K562 (cell line): ENCODE measurements around the gene SPATA13. TPM values are rescaled to one million over a fixed set of nuclear protein-coding genes. Genes with fewer than 3 reads are reported as not detected.

Source experiments
- ATAC-seq: fragments of 200-7000 bp; cut with Tn5 transposase; 3 replicates; pipeline ENCODE4 v1.9.1; 2020; ENCODE audit warnings: moderate library complexity
- BruUV-seq: library from RNA; stranded (reverse); fragments of 400-500 nt; replicated peaks from 2 replicates; lab custom pipeline; 2021; lab: Mats Ljungman, UMichigan
- CTCF ChIA-PET: fragments of 300-600 bp; formaldehyde crosslinking; extraction: SDS; loops from one replicate; lab custom pipeline; 2021; ENCODE audit warnings: low intra/inter-chr PET ratio; lab: Yijun Ruan, JAX
- POLR2A ChIA-PET: fragments of 300-600, 350-650 bp; sonication (Branson Sonifier 250); formaldehyde crosslinking; extraction: SDS; loops from one replicate; lab custom pipeline; 2021; ENCODE audit warnings: antibody characterized with exemption, inconsistent platforms; lab: Yijun Ruan, JAX
- DNase-seq, 4 experiments: peaks; one replicate each; pipeline versions ENCODE4 v3.0.0 to v3.0.0-alpha.2; 2011 to 2018; ENCODE audit warnings: low spot score in 3 of 4, mixed read lengths in 3 of 4; ENCODE audit errors: extremely low read depth in 1 of 4
- FAIRE-seq: peaks from 2 replicates; lab custom pipeline; 2011; peaks lifted over from hg19 to GRCh38; lab: Jason Lieb, UNC
- H2AFZ ChIP-seq: 2 replicates; pipeline ENCODE4 v1.6.0; 2011; ENCODE audit warnings: low read depth, low read length, control low read depth, inconsistent platforms
- H3K27ac ChIP-seq: fragments of 200-600 bp; 3 replicates; pipeline ENCODE4 v1.8.0; 2011; ENCODE audit warnings: low read depth, mild to moderate bottlenecking, control low read depth, inconsistent platforms, low read length, moderate library complexity, mixed read lengths; ENCODE audit errors: extremely low read depth
- H3K27me3 ChIP-seq, 2 experiments: fragments of 300-600 bp in 1 of 2; 2 replicates in 1 of 2; 3 replicates in 1 of 2; pipeline versions ENCODE4 v1.6.0 to v1.8.0; 2011; ENCODE audit warnings: inconsistent platforms in 2 of 2, low read length in 2 of 2, mild to moderate bottlenecking in 1 of 2, mixed read lengths in 1 of 2, moderate library complexity in 1 of 2; ENCODE audit not compliant: control insufficient read depth in 2 of 2, insufficient read depth in 2 of 2
- H3K36me3 ChIP-seq: fragments of 300-600 bp; 3 replicates; pipeline ENCODE4 v1.8.0; 2011; ENCODE audit warnings: mild to moderate bottlenecking, low read length, inconsistent platforms; ENCODE audit not compliant: control insufficient read depth, insufficient read depth
- H3K4me1 ChIP-seq, 2 experiments: fragments of 200-600 bp in 1 of 2; replicated peaks in 1 of 2; 2 replicates in 1 of 2; 3 replicates in 1 of 2; pipeline versions ENCODE4 v1.5.1 to v1.8.0; 2011; ENCODE audit warnings: inconsistent platforms in 2 of 2, low read length in 2 of 2, mild to moderate bottlenecking in 1 of 2, mixed read lengths in 1 of 2, moderate library complexity in 1 of 2; ENCODE audit not compliant: control insufficient read depth in 2 of 2, insufficient read depth in 2 of 2
- H3K4me2 ChIP-seq: 2 replicates; pipeline ENCODE4 v1.6.1; 2011; ENCODE audit warnings: low read length, control low read depth, inconsistent platforms, mixed read lengths; ENCODE audit not compliant: insufficient read depth
- H3K4me3 ChIP-seq: fragments of 200-600 bp; sonication (generic), shearing (Covaris generic); 2 replicates; pipeline ENCODE4 v1.5.1; 2016; ENCODE audit warnings: control low read depth, inconsistent platforms
- H3K79me2 ChIP-seq: fragments of 200-600 bp; 3 replicates; pipeline ENCODE4 v1.8.0; 2011; ENCODE audit warnings: low read length, inconsistent platforms; ENCODE audit not compliant: control insufficient read depth, insufficient read depth
- H3K9ac ChIP-seq, 2 experiments: 2 replicates each; pipeline versions ENCODE4 v1.6.0 to v1.6.1; 2011; ENCODE audit warnings: low read depth in 2 of 2, low read length in 2 of 2, control low read depth in 1 of 2, inconsistent platforms in 1 of 2, mild to moderate bottlenecking in 1 of 2, mixed read lengths in 1 of 2; ENCODE audit not compliant: insufficient read depth in 1 of 2
- H3K9me1 ChIP-seq: one replicate; pipeline ENCODE4 v1.6.0; 2011; ENCODE audit warnings: inconsistent platforms, mild to moderate bottlenecking, low read length, moderate library complexity; ENCODE audit not compliant: control insufficient read depth, insufficient read depth
- H3K9me3 ChIP-seq: replicated peaks from 2 replicates; pipeline ENCODE4 v1.5.1; 2011; ENCODE audit warnings: low read depth, low read length, inconsistent platforms; ENCODE audit not compliant: control insufficient read depth, insufficient read depth
- H4K20me1 ChIP-seq: replicated peaks from 2 replicates; pipeline ENCODE4 v1.6.1; 2011; ENCODE audit warnings: low read length, inconsistent platforms, mixed read lengths; ENCODE audit not compliant: control insufficient read depth, insufficient read depth
- NR0B1 ChIP-seq: fragments of 450-650 bp; IDR thresholded peaks from one replicate; pipeline ENCODE4 v1.6.1; 2018; ENCODE audit warnings: mild to moderate bottlenecking, moderate library complexity; ENCODE audit not compliant: partially characterized antibody
- POLR2B ChIP-seq: fragments of 450-650 bp; IDR thresholded peaks from 2 replicates; pipeline ENCODE4 v1.6.1; 2018; ENCODE audit warnings: low read depth; ENCODE audit not compliant: partially characterized antibody
- TFE3 ChIP-seq: fragments of 450-650 bp; formaldehyde crosslinking; IDR thresholded peaks from 2 replicates; pipeline ENCODE4 v1.4.0; 2020; ENCODE audit warnings: mild to moderate bottlenecking, mixed read lengths
- WGBS: fragments of 100-300 bp; shearing (Covaris generic); methylation state at CpG from one replicate; pipeline ENCODE4 v1.1.6; 2016; ENCODE audit warnings: low coverage, mixed read lengths; ENCODE audit not compliant: insufficient coverage; ENCODE audit errors: missing lambda C conversion rate; 5-methylcytosine and 5-hydroxymethylcytosine counted together
- in situ Hi-C: fragments of 300-500 bp; cut with MboI; formaldehyde crosslinking; loops from 4 replicates; pipeline ENCODE4 v1.15.0; 2018; ENCODE audit warnings: inconsistent platforms, mixed read lengths
- intact Hi-C: fragments of 100-400 bp; cut with micrococcal nuclease; formaldehyde crosslinking; loops from 2 replicates; pipeline ENCODE4 v1.14.2; 2022
- polyA plus RNA-seq, 8 experiments: library from polyadenylated mRNA; depleted of rRNA in 4 of 8; stranded (reverse) in 5 of 8; unstranded in 3 of 8; fragments of >200 nt; fragmentation: Nextera tagmentation in 2 of 8; fragmentation: Illumina TruSeq in 1 of 8; extraction: Ambion mirVana in 2 of 8; extraction: Trizol in 1 of 8; gene quantifications; 2 replicates each; pipeline versions ENCODE4 v1.2.1 to v1.2.3, GENCODE V29; 2011 to 2014; ENCODE audit warnings: inconsistent platforms in 1 of 8, missing spikeins in 1 of 8
- total RNA-seq, 7 experiments: library from RNA; depleted of rRNA in 6 of 7; stranded (reverse); fragments of >200 nt in 6 of 7; fragmentation: Illumina TruSeq in 2 of 7; extraction: Trizol in 2 of 7; gene quantifications; 2 replicates each; pipeline versions ENCODE4 v1.2.1 to v1.2.3, GENCODE V29; 2011 to 2021; ENCODE audit warnings: low replicate concordance in 1 of 7

The SPATA13 gene
- total and polyA plus RNA-seq, 9 of the 15 experiments (the other 6 are each of a cell fraction or from before 2014, with no cell fraction given): 0.08 to 0.99 (median 0.21) TPM; not detected in 2

GRCh38 chr13:24214528-24214927, 54.0 kb downstream of the SPATA13 start:
- Histone ChIP-seq H3K27me3 (no peaks in the 10 kb centered on the region), H2AFZ (no peak overlapping the region)
- TF ChIP-seq POLR2B: no peak
- TF ChIP-seq, all 486 proteins: peak for 0
- no peaks in the 10 kb centered on the region for H4K20me1 ChIP-seq
- H3K9me3 ChIP-seq: no peaks in the 10 kb centered on the region
- in situ Hi-C loops (loop anchor here (25.0 kb wide), 1 partner anchor 302 kb away; no protein-coding TSS in a partner anchor), intact Hi-C loops (no loop called here)
- ATAC-seq: no peak
- H3K9me1 ChIP-seq: no peaks in the 10 kb centered on the region
- CTCF ChIA-PET: no interaction called here
- DNase-seq: no peak
- FAIRE-seq: no peak
- H3K36me3 ChIP-seq: no peaks in the 10 kb centered on the region
- POLR2A ChIA-PET: no interaction called here
- no peak overlapping the region for H3K9ac ChIP-seq
- no peaks in the 10 kb centered on the region for H3K4me1 ChIP-seq
- 0% methylated on average over 2 of the region's 2 CpGs for WGBS
- H3K4me2 ChIP-seq: no peak overlapping the region
- no peaks in the 10 kb centered on the region for H3K79me2 ChIP-seq
- no TSS peak for BruUV-seq
- H3K4me3 ChIP-seq: no peak overlapping the region
- H3K27ac ChIP-seq: no peak overlapping the region

- intact Hi-C loops: no loop called here
- Histone ChIP-seq H3K79me2 (no peaks in the 10 kb centered on the region), H3K36me3 (no peaks in the 10 kb centered on the region), H3K9me3 (no peaks in the 10 kb centered on the region), H3K4me2 (no peak overlapping the region), H2AFZ (no peak overlapping the region), H3K27ac (no peak overlapping the region), H3K9ac (no peak overlapping the region), H3K9me1 (no peaks in the 10 kb centered on the region), H3K4me1 (no peaks in the 10 kb centered on the region), H3K4me3 (no peak overlapping the region), H4K20me1 (no peaks in the 10 kb centered on the region), H3K27me3 (no peaks in the 10 kb centered on the region)
- POLR2A ChIA-PET: no interaction called here
- DNase-seq (no peak), FAIRE-seq (no peak), ATAC-seq (no peak)
- no CpG with 5 or more reads among the region's 1 CpG for WGBS
- in situ Hi-C loops: loop anchor here (25.0 kb wide), 1 partner anchor 303 kb away; no protein-coding TSS in a partner anchor
- CTCF ChIA-PET: no interaction called here
- TF ChIP-seq NR0B1 (no peak), TFE3 (CRISPR knock-in tag) (0 out of 2 replicates have a peak, but pooled peaks have one; percentile 21)
- no TSS peak for BruUV-seq
These were observed 54.6 kb downstream of the SPATA13 start for GRCh38 chr13:24215126-24215525.
